HepG2 (cell line): ENCODE measurements around the gene KRTAP5-6. TPM values are rescaled to one million over a fixed set of nuclear protein-coding genes. Genes with fewer than 3 reads are reported as not detected.
A peak's percentile ranks its signal among the peaks of the same experiment; 100 is the strongest.

Experiments
- AKAP8 ChIP-seq: sonication (generic); formaldehyde crosslinking; IDR thresholded peaks from 2 replicates; pipeline ENCODE4 v1.5.1; 2020; ENCODE audit warnings: mild to moderate bottlenecking, missing genetic modification reagents
- ARNT2 ChIP-seq: sonication (generic); formaldehyde crosslinking; IDR thresholded peaks from 2 replicates; pipeline ENCODE4 v1.8.0; 2022; ENCODE audit warnings: mild to moderate bottlenecking, low read depth, missing genetic modification reagents, moderate library complexity
- BORCS8-MEF2B ChIP-seq: sonication (generic); formaldehyde crosslinking; IDR thresholded peaks from 2 replicates; pipeline ENCODE4 v1.8.0; 2022; ENCODE audit warnings: mild to moderate bottlenecking, missing genetic modification reagents
- CERS6 ChIP-seq: sonication (generic); formaldehyde crosslinking; IDR thresholded peaks from 2 replicates; pipeline ENCODE4 v1.5.0; 2020; ENCODE audit warnings: missing genetic modification reagents
- CHD2 ChIP-seq: IDR thresholded peaks from 2 replicates; pipeline ENCODE4 v1.6.1; 2011; ENCODE audit warnings: low read depth, low read length, improper control_type of control experiment
- EZH2 ChIP-seq: conservative IDR thresholded peaks from 2 replicates; pipeline ENCODE4 v1.6.1; 2012; ENCODE audit warnings: mild to moderate bottlenecking, low read depth, low read length, moderate library complexity
- FOXJ3 ChIP-seq: sonication (generic); formaldehyde crosslinking; IDR thresholded peaks from 2 replicates; pipeline ENCODE4 v1.4.0; 2020; ENCODE audit warnings: missing genetic modification reagents, mild to moderate bottlenecking, borderline replicate concordance
- HNRNPL ChIP-seq: fragments of 200-400 bp; formaldehyde crosslinking; IDR thresholded peaks from 2 replicates; pipeline ENCODE4 v1.6.1; 2017; ENCODE audit warnings: mild to moderate bottlenecking, low read depth, low read length
- KDM6A ChIP-seq: IDR thresholded peaks from 2 replicates; pipeline ENCODE4 v1.6.1; 2016; ENCODE audit warnings: low read depth
- KLF16 ChIP-seq, 2 experiments: sonication (generic) in 1 of 2; formaldehyde crosslinking in 1 of 2; IDR thresholded peaks; 2 replicates each; pipeline versions ENCODE4 v1.6.1 to v1.8.0; 2016 to 2023; ENCODE audit warnings: missing genetic modification reagents in 2 of 2, missing compliant biosample characterization in 1 of 2
- MAFF ChIP-seq: IDR thresholded peaks from 2 replicates; pipeline ENCODE4 v1.6.1; 2011; ENCODE audit warnings: low read depth, low read length, improper control_type of control experiment
- MED13 ChIP-seq: sonication (generic); formaldehyde crosslinking; IDR thresholded peaks from 2 replicates; pipeline ENCODE4 v1.5.0; 2020; ENCODE audit warnings: missing genetic modification reagents
- RAD21 ChIP-seq: fragments of 450-650 bp; formaldehyde crosslinking; IDR thresholded peaks from 2 replicates; pipeline ENCODE4 v1.5.0; 2020; ENCODE audit warnings: mild to moderate bottlenecking
- SMAD3 ChIP-seq: sonication (generic); formaldehyde crosslinking; IDR thresholded peaks from 2 replicates; pipeline ENCODE4 v1.4.0; 2020; ENCODE audit warnings: missing genetic modification reagents
- WIZ ChIP-seq: sonication (generic); formaldehyde crosslinking; IDR thresholded peaks from 2 replicates; pipeline ENCODE4 v1.5.1; 2020; ENCODE audit warnings: mild to moderate bottlenecking, missing genetic modification reagents
- ZBTB7A ChIP-seq: sonication (generic); formaldehyde crosslinking; IDR thresholded peaks from 2 replicates; pipeline ENCODE4 v1.8.0; 2022; ENCODE audit warnings: mild to moderate bottlenecking, missing genetic modification reagents
- ZFP82 ChIP-seq: sonication (generic); formaldehyde crosslinking; IDR thresholded peaks from 2 replicates; pipeline ENCODE4 v1.5.1; 2020; ENCODE audit warnings: mild to moderate bottlenecking, missing genetic modification reagents, borderline replicate concordance
- ZFYVE20 ChIP-seq: sonication (generic); formaldehyde crosslinking; IDR thresholded peaks from 2 replicates; pipeline ENCODE4 v1.8.0; 2023; ENCODE audit warnings: low read depth, mild to moderate bottlenecking, moderate library complexity, missing genetic modification reagents, borderline replicate concordance
- ZNF101 ChIP-seq: sonication (generic); formaldehyde crosslinking; IDR thresholded peaks from 2 replicates; pipeline ENCODE4 v1.4.0; 2020; ENCODE audit warnings: mild to moderate bottlenecking, low read depth, missing genetic modification reagents, borderline replicate concordance
- ZNF597 ChIP-seq: sonication (generic); formaldehyde crosslinking; IDR thresholded peaks from 2 replicates; pipeline ENCODE4 v1.5.0; 2020; ENCODE audit warnings: missing genetic modification reagents
- ZNF776 ChIP-seq: sonication (generic); formaldehyde crosslinking; IDR thresholded peaks from 2 replicates; pipeline ENCODE4 v1.4.0; 2020; ENCODE audit warnings: mild to moderate bottlenecking, missing genetic modification reagents
- ZSCAN20 ChIP-seq: sonication (generic); formaldehyde crosslinking; IDR thresholded peaks from 2 replicates; pipeline ENCODE4 v1.4.0; 2020; ENCODE audit warnings: missing genetic modification reagents, mild to moderate bottlenecking, borderline replicate concordance
- polyA plus RNA-seq, 8 experiments: library from polyadenylated mRNA; depleted of rRNA in 3 of 8; stranded (reverse) in 7 of 8; unstranded in 1 of 8; fragments of >200 nt; fragmentation: Illumina TruSeq in 4 of 8; extraction: Trizol in 4 of 8; gene quantifications; 2 replicates each; pipeline versions ENCODE4 v1.2.1 to v1.2.3, GENCODE V29; 2011 to 2016; ENCODE audit warnings: low read depth in 4 of 8, missing spikeins in 1 of 8, mixed read lengths in 1 of 8; ENCODE audit not compliant: insufficient read depth in 1 of 8
- total RNA-seq, 5 experiments: library from RNA; depleted of rRNA; stranded (reverse); fragments of >200 nt; fragmentation: Illumina TruSeq; extraction: Trizol; gene quantifications; 2 replicates each; pipeline ENCODE4 v1.2.3, GENCODE V29; 2016; ENCODE audit warnings: low read depth in 1 of 5
- TF ChIP-seq, protein P1 (sequence below): sonication (generic); formaldehyde crosslinking; IDR thresholded peaks from 2 replicates; pipeline ENCODE4 v1.4.0; 2020; ENCODE audit warnings: mild to moderate bottlenecking, missing genetic modification reagents
- TF ChIP-seq, protein P2 (sequence below): sonication (generic); formaldehyde crosslinking; IDR thresholded peaks from 2 replicates; pipeline ENCODE4 v1.5.0; 2020; ENCODE audit warnings: mild to moderate bottlenecking, missing genetic modification reagents, borderline replicate concordance

Gene KRTAP5-6
- total and polyA plus RNA-seq, 2 of the 13 experiments (the other 11 are each of a cell fraction or from before 2014, with no cell fraction given) = not detected

DNA sequence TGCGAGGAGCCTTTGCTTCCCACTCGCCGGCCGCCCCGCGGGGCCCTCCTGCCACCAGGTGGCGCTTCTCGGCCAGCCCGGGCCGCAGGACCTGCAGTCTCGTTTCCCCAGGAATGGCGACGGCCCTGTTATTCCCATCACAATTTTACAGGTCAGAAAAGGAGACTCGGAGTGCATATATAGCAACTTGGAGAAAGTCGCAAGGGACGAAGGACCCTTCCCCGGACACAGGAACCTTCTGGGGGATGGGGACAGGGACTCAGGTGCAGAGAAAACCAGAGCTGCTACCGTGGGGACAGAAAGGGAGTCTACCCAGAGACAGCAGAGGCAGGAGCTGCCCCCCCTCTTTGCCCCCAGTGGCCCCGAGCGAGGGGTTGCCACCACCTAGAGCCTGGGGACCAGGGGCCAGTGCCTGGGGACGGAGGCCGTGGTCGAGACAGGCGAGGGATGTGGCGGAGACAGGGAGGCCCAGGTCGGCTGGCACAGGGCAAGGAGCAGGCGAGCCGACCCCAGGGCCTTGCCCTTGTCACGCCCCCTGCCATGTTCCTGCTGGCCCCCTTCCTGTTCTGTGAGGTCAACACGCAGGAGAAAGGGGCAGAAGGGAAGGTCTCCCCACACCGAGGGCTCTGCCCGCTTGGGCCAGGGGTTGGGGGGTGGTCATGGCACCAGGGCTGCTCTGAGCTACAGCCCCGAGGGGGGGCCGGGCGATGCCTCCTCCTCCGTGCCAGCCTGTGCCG lies 3.5 kb upstream of the KRTAP5-6 start (continued):
- TF ChIP-seq HNRNPL = 0 out of 2 replicates have a peak, but pooled peaks have one; percentile 82
- TF ChIP-seq MAFF = no peak
- TF ChIP-seq CHD2 = no peak
- peak; percentile 18; the same call in 1 of the 2 replicates for TF ChIP-seq AKAP8 (CRISPR knock-in tag)
- no peak for TF ChIP-seq KDM6A (CRISPR knock-in tag)
- TF ChIP-seq ZNF597 = no peak
- TF ChIP-seq ZFYVE20 (CRISPR knock-in tag) = no peak
- TF ChIP-seq ZFP82 (CRISPR knock-in tag) = no peak
- TF ChIP-seq ZNF101 (CRISPR knock-in tag) = no peak
- TF ChIP-seq KLF16 (CRISPR knock-in tag; IDR thresholded peaks at IDR 0.05) = peak in 1 of 2 experiments; percentile 46; a peak in 1 of 4 replicates
- TF ChIP-seq WIZ (CRISPR knock-in tag) = no peak
- TF ChIP-seq SMAD3 (CRISPR knock-in tag) = 0 out of 2 replicates have a peak, but pooled peaks have one; percentile 34
- TF ChIP-seq BORCS8-MEF2B = peak; percentile 72
- TF ChIP-seq, protein P1, sequence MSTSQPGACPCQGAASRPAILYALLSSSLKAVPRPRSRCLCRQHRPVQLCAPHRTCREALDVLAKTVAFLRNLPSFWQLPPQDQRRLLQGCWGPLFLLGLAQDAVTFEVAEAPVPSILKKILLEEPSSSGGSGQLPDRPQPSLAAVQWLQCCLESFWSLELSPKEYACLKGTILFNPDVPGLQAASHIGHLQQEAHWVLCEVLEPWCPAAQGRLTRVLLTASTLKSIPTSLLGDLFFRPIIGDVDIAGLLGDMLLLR (CRISPR knock-in tag) = no peak
- TF ChIP-seq RAD21 (CRISPR knock-in tag) = peak; percentile 78
- no peak for TF ChIP-seq FOXJ3 (CRISPR knock-in tag)
- TF ChIP-seq ARNT2 (CRISPR knock-in tag) = 0 out of 2 replicates have a peak, but pooled peaks have one; percentile 44
- TF ChIP-seq ZBTB7A (CRISPR knock-in tag) = peak; percentile 79
- 0 out of 2 replicates have a peak, but pooled peaks have one; percentile 42 for TF ChIP-seq ZNF776 (CRISPR knock-in tag)
- no peak for TF ChIP-seq CERS6
- no peak for TF ChIP-seq ZSCAN20
- TF ChIP-seq EZH2 = no peak
- TF ChIP-seq MED13 (CRISPR knock-in tag) = no peak
- TF ChIP-seq, protein P2, sequence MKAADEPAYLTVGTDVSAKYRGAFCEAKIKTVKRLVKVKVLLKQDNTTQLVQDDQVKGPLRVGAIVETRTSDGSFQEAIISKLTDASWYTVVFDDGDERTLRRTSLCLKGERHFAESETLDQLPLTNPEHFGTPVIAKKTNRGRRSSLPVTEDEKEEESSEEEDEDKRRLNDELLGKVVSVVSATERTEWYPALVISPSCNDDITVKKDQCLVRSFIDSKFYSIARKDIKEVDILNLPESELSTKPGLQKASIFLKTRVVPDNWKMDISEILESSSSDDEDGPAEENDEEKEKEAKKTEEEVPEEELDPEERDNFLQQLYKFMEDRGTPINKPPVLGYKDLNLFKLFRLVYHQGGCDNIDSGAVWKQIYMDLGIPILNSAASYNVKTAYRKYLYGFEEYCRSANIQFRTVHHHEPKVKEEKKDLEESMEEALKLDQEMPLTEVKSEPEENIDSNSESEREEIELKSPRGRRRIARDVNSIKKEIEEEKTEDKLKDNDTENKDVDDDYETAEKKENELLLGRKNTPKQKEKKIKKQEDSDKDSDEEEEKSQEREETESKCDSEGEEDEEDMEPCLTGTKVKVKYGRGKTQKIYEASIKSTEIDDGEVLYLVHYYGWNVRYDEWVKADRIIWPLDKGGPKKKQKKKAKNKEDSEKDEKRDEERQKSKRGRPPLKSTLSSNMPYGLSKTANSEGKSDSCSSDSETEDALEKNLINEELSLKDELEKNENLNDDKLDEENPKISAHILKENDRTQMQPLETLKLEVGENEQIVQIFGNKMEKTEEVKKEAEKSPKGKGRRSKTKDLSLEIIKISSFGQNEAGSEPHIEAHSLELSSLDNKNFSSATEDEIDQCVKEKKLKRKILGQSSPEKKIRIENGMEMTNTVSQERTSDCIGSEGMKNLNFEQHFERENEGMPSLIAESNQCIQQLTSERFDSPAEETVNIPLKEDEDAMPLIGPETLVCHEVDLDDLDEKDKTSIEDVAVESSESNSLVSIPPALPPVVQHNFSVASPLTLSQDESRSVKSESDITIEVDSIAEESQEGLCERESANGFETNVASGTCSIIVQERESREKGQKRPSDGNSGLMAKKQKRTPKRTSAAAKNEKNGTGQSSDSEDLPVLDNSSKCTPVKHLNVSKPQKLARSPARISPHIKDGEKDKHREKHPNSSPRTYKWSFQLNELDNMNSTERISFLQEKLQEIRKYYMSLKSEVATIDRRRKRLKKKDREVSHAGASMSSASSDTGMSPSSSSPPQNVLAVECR (CRISPR knock-in tag) = peak; percentile 18; the same call in 1 of the 2 replicates
